ENCODE results near the gene NDST1. TPM values are rescaled to one million over a fixed set of nuclear protein-coding genes. Genes with fewer than 3 reads are reported as not detected.
A peak's percentile ranks its signal among the peaks of the same experiment; 100 is the strongest.

NDST1 gene
- total RNA-seq, 6 experiments from 2014 or later, result 38.1 to 97.5 (median 76.0) TPM

DNA sequence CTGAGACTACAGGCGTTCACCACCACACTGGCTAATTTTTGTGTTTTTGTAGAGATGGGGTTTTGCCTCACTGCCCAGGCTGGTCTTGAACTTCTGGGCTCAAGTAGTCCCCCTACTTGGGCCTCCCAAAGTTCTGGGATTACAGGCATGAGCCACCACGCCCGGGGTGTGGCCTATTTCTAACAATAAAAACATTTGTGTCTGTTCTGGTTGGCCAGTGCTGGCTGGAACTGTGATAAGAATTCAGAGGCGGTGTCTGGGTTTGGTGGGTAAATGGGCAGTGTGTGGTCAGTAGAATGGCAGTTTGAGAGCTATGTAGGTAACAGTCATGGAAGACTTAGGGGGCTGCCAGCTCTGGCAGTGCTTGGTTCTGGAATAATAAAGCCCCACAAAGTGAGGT lies 85.7 kb downstream of the NDST1 start:
- Histone ChIP-seq H3K9me3 (no peaks in the 10 kb centered on the region), H3K36me3 (no peaks in the 10 kb centered on the region), H3K27ac (no peak overlapping the region), H3K4me3 (no peak overlapping the region), H3K27me3 (no peaks in the 10 kb centered on the region), H3K4me1 (peaks cover 0 to 27% (median 14%) of the 10 kb centered on the region in 4 donors)
- no peak for ATAC-seq
- 72% methylated on average over 4 of the region's 4 CpGs for WGBS (ENCODE audit: insufficient coverage, low coverage, low lambda C conversion rate, missing lambda C conversion rate)
- DNase-seq, result peak in 1 of 3 donors; percentile 24
- TF ChIP-seq, protein P1, sequence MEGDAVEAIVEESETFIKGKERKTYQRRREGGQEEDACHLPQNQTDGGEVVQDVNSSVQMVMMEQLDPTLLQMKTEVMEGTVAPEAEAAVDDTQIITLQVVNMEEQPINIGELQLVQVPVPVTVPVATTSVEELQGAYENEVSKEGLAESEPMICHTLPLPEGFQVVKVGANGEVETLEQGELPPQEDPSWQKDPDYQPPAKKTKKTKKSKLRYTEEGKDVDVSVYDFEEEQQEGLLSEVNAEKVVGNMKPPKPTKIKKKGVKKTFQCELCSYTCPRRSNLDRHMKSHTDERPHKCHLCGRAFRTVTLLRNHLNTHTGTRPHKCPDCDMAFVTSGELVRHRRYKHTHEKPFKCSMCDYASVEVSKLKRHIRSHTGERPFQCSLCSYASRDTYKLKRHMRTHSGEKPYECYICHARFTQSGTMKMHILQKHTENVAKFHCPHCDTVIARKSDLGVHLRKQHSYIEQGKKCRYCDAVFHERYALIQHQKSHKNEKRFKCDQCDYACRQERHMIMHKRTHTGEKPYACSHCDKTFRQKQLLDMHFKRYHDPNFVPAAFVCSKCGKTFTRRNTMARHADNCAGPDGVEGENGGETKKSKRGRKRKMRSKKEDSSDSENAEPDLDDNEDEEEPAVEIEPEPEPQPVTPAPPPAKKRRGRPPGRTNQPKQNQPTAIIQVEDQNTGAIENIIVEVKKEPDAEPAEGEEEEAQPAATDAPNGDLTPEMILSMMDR (IDR thresholded peaks at IDR 0.05), result no peak
- no peak for TF ChIP-seq POLR2A (IDR thresholded peaks at IDR 0.05)
- intact Hi-C loops (cut with DNase I), result no loop called here

DNA sequence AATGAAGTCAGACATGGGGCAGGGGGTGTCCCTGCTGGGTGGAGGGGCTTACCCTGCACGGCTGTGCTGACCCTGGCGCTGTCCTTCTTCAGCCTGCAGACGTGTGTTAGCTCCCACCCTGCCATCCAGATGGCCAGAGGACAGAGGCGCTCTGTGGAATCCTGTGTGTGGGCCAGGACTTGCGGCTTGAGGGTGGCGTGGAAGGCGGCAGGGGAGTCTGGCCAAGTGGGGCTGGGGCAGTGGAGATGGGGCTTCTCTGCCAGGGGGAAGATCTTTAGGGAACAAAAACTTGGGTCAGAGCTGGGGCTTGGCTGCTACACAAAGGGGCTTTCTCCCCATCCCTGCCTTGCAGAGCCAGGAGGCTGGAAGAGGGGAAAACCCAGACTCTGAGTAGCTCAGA lies 86.1 kb downstream of the NDST1 start:
- Histone ChIP-seq H3K36me3 (no peaks in the 10 kb centered on the region), H3K27ac (no peak overlapping the region), H3K4me1 (peaks cover 0 to 27% (median 12%) of the 10 kb centered on the region in 4 donors), H3K4me3 (no peak overlapping the region), H3K27me3 (no peaks in the 10 kb centered on the region), H3K9me3 (no peaks in the 10 kb centered on the region)
- intact Hi-C loops (cut with DNase I), result no loop called here
- ATAC-seq (no peak), DNase-seq (peak in 2 of 3 donors; percentile 22 to 48)
- no CpG with 5 or more reads among the region's 7 CpGs for WGBS (ENCODE audit: insufficient coverage, low coverage, low lambda C conversion rate, missing lambda C conversion rate)
- TF ChIP-seq, protein P1 (IDR thresholded peaks at IDR 0.05), result no peak
- TF ChIP-seq POLR2A (IDR thresholded peaks at IDR 0.05), result no peak

DNA sequence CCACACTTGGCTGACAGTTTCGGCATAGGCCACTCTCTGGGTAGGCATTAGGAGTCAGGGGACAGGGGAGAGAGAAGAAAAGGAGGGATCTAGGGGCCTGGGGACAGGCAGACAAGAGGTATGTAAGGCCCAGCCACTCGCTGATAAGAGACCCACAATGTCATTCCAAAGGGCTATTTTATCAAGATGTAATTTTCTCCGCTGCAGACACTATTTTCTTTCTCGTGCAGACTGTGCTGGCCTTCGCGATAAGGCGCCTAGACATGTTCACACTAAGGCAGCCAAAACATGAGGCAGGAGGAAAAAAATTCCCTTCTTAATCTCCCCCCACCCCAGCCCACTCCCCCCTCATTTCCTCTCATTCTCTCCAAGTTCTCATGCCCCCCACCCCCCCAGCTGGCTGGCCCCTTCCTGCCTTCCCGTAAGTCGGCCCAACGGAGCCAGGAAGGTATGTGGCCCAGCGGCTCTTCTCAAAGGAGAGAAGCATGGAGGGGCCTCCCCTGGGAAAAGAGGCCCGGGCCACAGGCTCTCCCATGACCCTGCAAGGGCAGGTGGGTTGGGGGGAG lies 87.6 kb downstream of the NDST1 start:
- Histone ChIP-seq H3K36me3 (no peaks in the 10 kb centered on the region), H3K27me3 (no peaks in the 10 kb centered on the region), H3K27ac (peak overlapping the region in 1 of 3 donors; percentile 70), H3K4me1 (peaks cover 0 to 18% (median 5%) of the 10 kb centered on the region in 4 donors), H3K4me3 (no peak overlapping the region), H3K9me3 (no peaks in the 10 kb centered on the region)
- TF ChIP-seq, protein P1 (IDR thresholded peaks at IDR 0.05), result no peak
- TF ChIP-seq POLR2A (IDR thresholded peaks at IDR 0.05), result no peak
- intact Hi-C loops (cut with DNase I), result no loop called here
- WGBS (ENCODE audit: insufficient coverage, low coverage, low lambda C conversion rate, missing lambda C conversion rate), result 60% methylated on average over 7 of the region's 12 CpGs
- DNase-seq, result peak in 2 of 3 donors; percentile 24 to 64
- ATAC-seq, result peak; percentile 10 to 40 (median 24)

DNA sequence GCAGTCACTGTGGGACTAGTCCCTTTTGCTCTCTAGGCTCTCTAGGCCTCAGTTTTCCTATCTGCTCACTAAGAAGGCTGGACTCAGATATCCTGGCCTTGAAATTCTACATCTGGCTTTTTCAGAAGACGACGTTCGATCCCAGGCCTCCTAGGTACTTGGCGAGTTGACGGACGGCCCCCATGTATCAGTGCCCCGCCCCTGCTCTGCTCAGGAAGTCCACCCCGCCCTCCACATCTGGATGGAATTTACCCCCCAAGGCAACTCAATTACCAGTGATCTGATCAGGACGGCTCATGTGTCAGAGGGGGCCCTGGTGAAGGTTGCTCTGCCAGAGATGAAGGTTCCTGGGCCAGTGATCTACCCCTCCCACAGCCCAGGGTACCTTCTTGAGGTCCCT lies 88.4 kb downstream of the NDST1 start:
- Histone ChIP-seq H3K9me3 (no peaks in the 10 kb centered on the region), H3K4me1 (peaks cover 0 to 10% (median 4%) of the 10 kb centered on the region in 4 donors), H3K36me3 (no peaks in the 10 kb centered on the region), H3K27me3 (no peaks in the 10 kb centered on the region), H3K27ac (peak overlapping the region in 1 of 3 donors; percentile 70), H3K4me3 (no peak overlapping the region)
- no peak for ATAC-seq
- TF ChIP-seq POLR2A (IDR thresholded peaks at IDR 0.05), result no peak
- TF ChIP-seq, protein P1 (IDR thresholded peaks at IDR 0.05), result no peak
- peak in 1 of 3 donors; percentile 9 for DNase-seq
- 88% methylated on average over 8 of the region's 9 CpGs for WGBS (ENCODE audit: insufficient coverage, low coverage, low lambda C conversion rate, missing lambda C conversion rate)
- intact Hi-C loops (cut with DNase I), result no loop called here
